Vagina (tissue), 2 donors: ENCODE measurements around the gene IGSF5. TPM values are rescaled to one million over a fixed set of nuclear protein-coding genes. Genes with fewer than 3 reads are reported as not detected.

Experiments used
- DNase-seq, 2 donors: peaks; one replicate each; pipeline ENCODE4 v3.0.0-alpha.2; 2017; ENCODE audit errors: extremely low spot score in 2 of 2
- H3K27ac ChIP-seq: fragments of 200-600 bp; sonication (generic); one replicate; pipeline ENCODE4 v1.5.1; 2019
- H3K27me3 ChIP-seq: fragments of 200-600 bp; sonication (generic); one replicate; pipeline ENCODE4 v1.5.1; 2019
- H3K36me3 ChIP-seq, 2 donors: fragments of 200-600 bp; sonication (generic); one replicate each; pipeline ENCODE4 v1.5.1; 2017 to 2019
- H3K4me1 ChIP-seq: fragments of 200-600 bp; sonication (generic); one replicate; pipeline ENCODE4 v1.5.1; 2019
- H3K4me3 ChIP-seq, 2 donors: fragments of 200-600 bp; sonication (generic); 1 replicate in 1 of 2; 2 replicates in 1 of 2; pipeline ENCODE4 v1.5.1; 2016 to 2019
- H3K9me3 ChIP-seq: fragments of 200-600 bp; sonication (generic); one replicate; pipeline ENCODE4 v1.5.1; 2019
- POLR2A ChIP-seq, 2 donors: fragments of 450-650 bp; IDR thresholded peaks; one replicate each; pipeline ENCODE4 v1.6.1; 2017; ENCODE audit warnings: antibody characterized with exemption in 2 of 2, mild to moderate bottlenecking in 2 of 2, moderate library complexity in 2 of 2
- POLR2AphosphoS5 ChIP-seq, 2 donors: sonication (generic); formaldehyde crosslinking; IDR thresholded peaks; one replicate each; pipeline ENCODE4 v1.9.0; 2017; ENCODE audit warnings: antibody characterized with exemption in 2 of 2, mild to moderate bottlenecking in 2 of 2, low read depth in 1 of 2; ENCODE audit not compliant: insufficient read depth in 1 of 2
- intact Hi-C: fragments of 100-400 bp; cut with DNase I; formaldehyde crosslinking; loops from one replicate; pipeline ENCODE4 v1.15.1; 2023
- total RNA-seq: library from RNA; depleted of rRNA; stranded (reverse); fragments of >200 nt; gene quantifications from one replicate; pipeline ENCODE4 v1.2.3, GENCODE V29; 2016
- TF ChIP-seq, protein P1 (sequence below), 3 experiments: fragments of 450-650 bp in 2 of 3; fragments of 200-600 bp in 1 of 3; sonication (generic) in 1 of 3; IDR thresholded peaks; one replicate each; pipeline ENCODE4 v1.5.1; 2017 to 2019; ENCODE audit warnings: antibody characterized with exemption in 3 of 3, mild to moderate bottlenecking in 2 of 3, moderate library complexity in 2 of 3

The IGSF5 gene
- total RNA-seq, 1 donor from 2014 or later = not detected

DNA sequence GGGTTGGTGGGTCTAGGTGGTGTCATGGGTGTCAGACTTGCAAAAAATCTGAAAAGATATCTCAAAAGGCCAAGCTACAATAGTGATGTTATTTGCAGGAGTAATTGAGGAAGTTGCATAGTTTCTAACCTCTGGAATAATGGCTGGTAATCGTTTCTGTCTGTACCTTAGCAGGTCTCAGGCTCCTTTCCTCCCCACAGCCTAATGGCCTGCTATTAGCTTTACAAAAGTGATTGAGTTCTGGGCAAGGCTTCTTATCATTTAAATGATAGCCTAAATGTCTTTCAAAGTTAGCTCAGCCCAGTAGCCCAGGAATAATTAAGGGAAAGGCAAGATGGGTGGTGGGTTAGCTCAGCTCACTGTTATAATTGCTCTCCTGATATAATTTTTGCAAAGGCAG is 37.7 kb upstream of the IGSF5 start:
- TF ChIP-seq POLR2A (IDR thresholded peaks at IDR 0.05) (no peak), POLR2AphosphoS5 (IDR thresholded peaks at IDR 0.05; ENCODE audit: insufficient read depth in 1 of 2, low read depth in 1 of 2) (no peak)
- TF ChIP-seq, protein P1, sequence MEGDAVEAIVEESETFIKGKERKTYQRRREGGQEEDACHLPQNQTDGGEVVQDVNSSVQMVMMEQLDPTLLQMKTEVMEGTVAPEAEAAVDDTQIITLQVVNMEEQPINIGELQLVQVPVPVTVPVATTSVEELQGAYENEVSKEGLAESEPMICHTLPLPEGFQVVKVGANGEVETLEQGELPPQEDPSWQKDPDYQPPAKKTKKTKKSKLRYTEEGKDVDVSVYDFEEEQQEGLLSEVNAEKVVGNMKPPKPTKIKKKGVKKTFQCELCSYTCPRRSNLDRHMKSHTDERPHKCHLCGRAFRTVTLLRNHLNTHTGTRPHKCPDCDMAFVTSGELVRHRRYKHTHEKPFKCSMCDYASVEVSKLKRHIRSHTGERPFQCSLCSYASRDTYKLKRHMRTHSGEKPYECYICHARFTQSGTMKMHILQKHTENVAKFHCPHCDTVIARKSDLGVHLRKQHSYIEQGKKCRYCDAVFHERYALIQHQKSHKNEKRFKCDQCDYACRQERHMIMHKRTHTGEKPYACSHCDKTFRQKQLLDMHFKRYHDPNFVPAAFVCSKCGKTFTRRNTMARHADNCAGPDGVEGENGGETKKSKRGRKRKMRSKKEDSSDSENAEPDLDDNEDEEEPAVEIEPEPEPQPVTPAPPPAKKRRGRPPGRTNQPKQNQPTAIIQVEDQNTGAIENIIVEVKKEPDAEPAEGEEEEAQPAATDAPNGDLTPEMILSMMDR (IDR thresholded peaks at IDR 0.05) = no peak
- no peak overlapping the region for H3K4me3 ChIP-seq
- H3K27ac ChIP-seq = no peak overlapping the region
- no peaks in the 10 kb centered on the region for H3K27me3 ChIP-seq
- H3K36me3 ChIP-seq = no peaks in the 10 kb centered on the region
- DNase-seq = no peak
- H3K9me3 ChIP-seq = no peaks in the 10 kb centered on the region
- no peaks in the 10 kb centered on the region for H3K4me1 ChIP-seq
- intact Hi-C loops = no loop called here

DNA sequence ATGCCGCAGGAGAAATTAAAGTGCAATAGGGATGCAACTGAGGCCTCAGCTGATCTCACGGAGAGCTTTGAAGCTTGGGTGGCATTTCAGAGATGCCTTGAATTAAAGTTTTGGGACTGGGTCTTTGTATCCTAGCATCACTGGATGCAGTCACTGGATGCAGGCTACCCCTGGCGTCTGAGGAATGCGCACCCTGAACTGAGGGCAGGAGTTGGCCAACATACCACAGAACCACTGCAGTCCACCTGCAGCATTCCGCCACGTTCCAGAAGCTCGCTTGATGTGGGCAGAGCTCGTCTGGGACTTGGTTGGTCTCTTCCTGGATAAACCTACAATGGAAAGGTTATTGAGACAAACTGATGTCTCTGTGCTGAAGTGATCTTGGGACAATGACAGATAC is 34.1 kb upstream of the IGSF5 start:
- intact Hi-C loops = no loop called here
- no peak for TF ChIP-seq POLR2A (IDR thresholded peaks at IDR 0.05)
- TF ChIP-seq, protein P1 (IDR thresholded peaks at IDR 0.05) = no peak
- Histone ChIP-seq H3K27ac (no peak overlapping the region), H3K4me3 (no peak overlapping the region), H3K9me3 (no peaks in the 10 kb centered on the region), H3K36me3 (no peaks in the 10 kb centered on the region), H3K4me1 (no peaks in the 10 kb centered on the region), H3K27me3 (no peaks in the 10 kb centered on the region)
- DNase-seq = no peak

DNA sequence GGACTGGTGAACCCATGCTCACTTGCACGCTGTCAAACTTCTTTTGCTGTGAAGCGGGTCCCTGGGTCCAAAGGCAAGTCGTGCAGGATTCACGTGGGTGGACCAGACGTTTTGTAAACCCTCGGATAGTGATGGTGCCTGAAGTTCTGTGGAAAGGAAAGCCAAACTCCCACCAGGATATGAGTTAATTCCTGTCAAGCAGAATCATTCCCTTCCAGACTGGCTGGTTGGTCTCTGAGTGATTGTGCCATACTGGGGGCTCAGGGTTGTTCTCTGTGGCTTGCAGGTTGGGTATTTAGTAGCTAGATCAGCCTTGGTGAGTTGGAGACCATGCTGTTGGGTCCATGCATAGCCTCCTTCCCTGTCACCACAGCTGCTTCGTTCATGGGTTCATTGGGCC is 32.7 kb upstream of the IGSF5 start:
- intact Hi-C loops = no loop called here
- no peaks in the 10 kb centered on the region for H3K4me1 ChIP-seq
- TF ChIP-seq POLR2AphosphoS5 (IDR thresholded peaks at IDR 0.05; ENCODE audit: insufficient read depth in 1 of 2, low read depth in 1 of 2) = no peak
- TF ChIP-seq, protein P1 (IDR thresholded peaks at IDR 0.05) = no peak
- no peak for TF ChIP-seq POLR2A (IDR thresholded peaks at IDR 0.05)
- no peaks in the 10 kb centered on the region for H3K36me3 ChIP-seq
- no peak for DNase-seq
- no peak overlapping the region for H3K4me3 ChIP-seq
- no peaks in the 10 kb centered on the region for H3K27me3 ChIP-seq
- no peak overlapping the region for H3K27ac ChIP-seq
- no peaks in the 10 kb centered on the region for H3K9me3 ChIP-seq

DNA sequence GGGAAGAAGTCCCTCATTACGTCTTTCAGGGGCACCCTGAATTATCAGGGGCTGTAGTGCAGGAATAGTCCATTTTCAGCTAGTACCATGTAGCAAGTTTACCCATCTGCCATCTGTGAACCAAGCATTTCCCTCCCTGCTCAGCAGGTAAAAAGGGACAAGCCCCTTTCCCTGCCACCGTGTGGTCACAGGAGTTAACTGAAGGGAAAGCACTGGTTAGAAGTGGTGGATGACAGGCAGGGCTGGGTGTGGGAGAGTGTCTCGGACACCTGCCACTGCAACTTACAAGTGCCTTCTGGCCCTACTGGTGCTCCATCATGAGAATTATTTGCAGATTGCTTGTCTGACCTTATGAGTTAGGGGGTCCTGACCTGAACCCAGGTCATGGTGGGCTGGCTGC is 32.0 kb upstream of the IGSF5 start:
- no peaks in the 10 kb centered on the region for H3K36me3 ChIP-seq
- no peak overlapping the region for H3K27ac ChIP-seq
- no peaks in the 10 kb centered on the region for H3K4me1 ChIP-seq
- H3K9me3 ChIP-seq = no peaks in the 10 kb centered on the region
- intact Hi-C loops = no loop called here
- TF ChIP-seq POLR2AphosphoS5 (IDR thresholded peaks at IDR 0.05; ENCODE audit: insufficient read depth in 1 of 2, low read depth in 1 of 2) (no peak), POLR2A (IDR thresholded peaks at IDR 0.05) (no peak)
- TF ChIP-seq, protein P1 (IDR thresholded peaks at IDR 0.05) = no peak
- DNase-seq = no peak
- no peak overlapping the region for H3K4me3 ChIP-seq
- no peaks in the 10 kb centered on the region for H3K27me3 ChIP-seq

DNA sequence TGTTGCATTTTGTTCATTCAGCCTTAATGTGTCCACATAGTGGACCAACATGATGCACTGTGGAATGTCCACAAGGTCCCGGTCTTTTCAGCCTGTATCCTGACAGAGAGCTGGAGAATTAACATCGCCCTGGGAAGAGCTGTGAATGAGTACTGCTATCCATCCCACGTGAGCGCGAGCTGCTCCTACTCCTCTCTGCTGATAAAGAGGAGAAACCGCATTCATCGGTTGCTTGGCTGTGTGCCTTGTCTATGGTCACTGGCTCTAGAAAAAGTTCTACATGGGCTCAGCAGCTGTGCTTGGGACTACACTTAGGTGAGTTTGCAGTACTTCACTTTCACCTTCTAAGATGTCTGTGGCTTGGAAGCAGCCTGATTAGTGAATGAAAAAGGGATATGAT is 31.1 kb upstream of the IGSF5 start:
- intact Hi-C loops = no loop called here

More for the DNA sequence above, 31.1 kb upstream of the IGSF5 start:
- H3K36me3 ChIP-seq = no peaks in the 10 kb centered on the region
- no peak overlapping the region for H3K27ac ChIP-seq
- no peaks in the 10 kb centered on the region for H3K9me3 ChIP-seq
- no peaks in the 10 kb centered on the region for H3K27me3 ChIP-seq
- H3K4me1 ChIP-seq = no peaks in the 10 kb centered on the region
- DNase-seq = no peak
- no peak overlapping the region for H3K4me3 ChIP-seq
- TF ChIP-seq, protein P1 (IDR thresholded peaks at IDR 0.05) = no peak
- TF ChIP-seq POLR2A (IDR thresholded peaks at IDR 0.05) = no peak
- TF ChIP-seq POLR2AphosphoS5 (IDR thresholded peaks at IDR 0.05; ENCODE audit: insufficient read depth in 1 of 2, low read depth in 1 of 2) = no peak
